H4 (cell line): ENCODE results near the gene SETD4. TPM values are rescaled to one million over a fixed set of nuclear protein-coding genes. Genes with fewer than 3 reads are reported as not detected.
"Not testable (repeated sequence)": the region's sequence is repeated elsewhere in the genome, so short reads cannot be mapped to it uniquely, and the experiment has no call there.

Experiments used
- DNase-seq: peaks from one replicate; pipeline ENCODE4 v3.0.0-alpha.2; 2015; ENCODE audit warnings: low spot score
- total RNA-seq: library from RNA; depleted of rRNA; stranded (reverse); fragments of >200 nt; shearing (Covaris generic); gene quantifications from 2 replicates; pipeline ENCODE4 v1.2.3, GENCODE V29; 2014; rRNA removed

SETD4 gene
- 14.6 and 18.0 TPM in 2 replicates for total RNA-seq

- DNase-seq = peak; percentile 94
Observed at GRCh38 chr21:36060159-36060921, at the start of gene SETD4. Gene SETD4, minus strand, starts transcription at chr21:36060526. Its CDS starts 1,638 bp downstream, at chr21:36058888.

- DNase-seq = no peak
Observed at GRCh38 chr21:36109868-36110267, 49.5 kb upstream of the SETD4 start.

- DNase-seq = no peak
Observed at GRCh38 chr21:36105327-36105842, 45.1 kb upstream of the SETD4 start.

GRCh38 chr21:36104317-36105300 is 44.3 kb upstream of the SETD4 start:
- DNase-seq = peak; percentile 75

- no peak for DNase-seq
Observed at GRCh38 chr21:36103434-36103833, 43.1 kb upstream of the SETD4 start.

- DNase-seq = no peak
Observed at GRCh38 chr21:36100971-36101641, 40.8 kb upstream of the SETD4 start.

- DNase-seq = not testable (repeated sequence)
Observed at GRCh38 chr21:36099695-36100211, 39.4 kb upstream of the SETD4 start.

GRCh38 chr21:36099000-36099399 is 38.7 kb upstream of the SETD4 start:
- no peak for DNase-seq

GRCh38 chr21:36098182-36098532 is 37.8 kb upstream of the SETD4 start:
- no peak for DNase-seq

- no peak for DNase-seq
Observed at GRCh38 chr21:36097427-36098181, 37.3 kb upstream of the SETD4 start.

- no peak for DNase-seq
Observed at GRCh38 chr21:36096398-36097290, 36.3 kb upstream of the SETD4 start.

- DNase-seq = no peak
Observed at GRCh38 chr21:36093512-36093911, 33.2 kb upstream of the SETD4 start.

- no peak for DNase-seq
Observed at GRCh38 chr21:36092681-36093080, 32.4 kb upstream of the SETD4 start.

GRCh38 chr21:36089946-36090345 is 29.6 kb upstream of the SETD4 start:
- no peak for DNase-seq

GRCh38 chr21:36087362-36088138 is 27.2 kb upstream of the SETD4 start:
- no peak for DNase-seq

- peak; percentile 54 for DNase-seq
Observed at GRCh38 chr21:36082237-36082664, 21.9 kb upstream of the SETD4 start.

- no peak for DNase-seq
Observed at GRCh38 chr21:36080386-36080785, 20.1 kb upstream of the SETD4 start.

- DNase-seq = no peak
Observed at GRCh38 chr21:36079671-36080070, 19.3 kb upstream of the SETD4 start.
